Sigmoid colon (tissue), 7 donors: ENCODE data around the gene SFRP2. TPM values are rescaled to one million over a fixed set of nuclear protein-coding genes. Genes with fewer than 3 reads are reported as not detected.

ENCODE experiments used
- DNase-seq: peaks from one replicate; pipeline ENCODE4 v3.0.0-alpha.2; 2019
- H3K27ac ChIP-seq, 4 donors: fragments of 200-600 bp; sonication (generic); one replicate each; pipeline ENCODE4 v1.5.1; 2016 to 2019; ENCODE audit warnings: mild to moderate bottlenecking in 1 of 4
- H3K27me3 ChIP-seq, 3 donors: fragments of 200-600 bp; sonication (generic); one replicate each; pipeline ENCODE4 v1.5.1; 2019; ENCODE audit warnings: mild to moderate bottlenecking in 1 of 3
- H3K36me3 ChIP-seq, 4 donors: fragments of 200-600 bp; sonication (generic); one replicate each; pipeline ENCODE4 v1.5.1; 2016 to 2019
- H3K4me1 ChIP-seq, 4 donors: fragments of 200-600 bp; sonication (generic); one replicate each; pipeline ENCODE4 v1.5.1; 2017 to 2019
- H3K4me3 ChIP-seq, 4 donors: fragments of 200-600 bp; sonication (generic); one replicate each; pipeline ENCODE4 v1.5.1; 2017 to 2019; ENCODE audit warnings: mild to moderate bottlenecking in 2 of 4, moderate library complexity in 1 of 4
- H3K9me3 ChIP-seq, 4 donors: fragments of 200-600 bp in 3 of 4; sonication (generic) in 3 of 4; one replicate each; pipeline versions ENCODE4 v1.5.1 to v1.6.1; 2013 to 2019
- CTCF ChIP-seq, 4 experiments: fragments of 450-650 bp in 3 of 4; fragments of 200-600 bp in 1 of 4; IDR thresholded peaks; one replicate each; pipeline ENCODE4 v1.5.1; 2016 to 2019; ENCODE audit warnings: antibody characterized with exemption in 4 of 4, mild to moderate bottlenecking in 3 of 4, moderate library complexity in 2 of 4
- EP300 ChIP-seq, 4 donors: sonication (generic); formaldehyde crosslinking; IDR thresholded peaks; one replicate each; pipeline ENCODE4 v1.6.1; 2017; ENCODE audit warnings: antibody characterized with exemption in 4 of 4
- POLR2A ChIP-seq, 2 donors: fragments of 450-650 bp; IDR thresholded peaks; one replicate each; pipeline ENCODE4 v1.6.1; 2016; ENCODE audit warnings: antibody characterized with exemption in 2 of 2, mild to moderate bottlenecking in 2 of 2, moderate library complexity in 2 of 2
- POLR2AphosphoS5 ChIP-seq, 4 donors: sonication (generic); formaldehyde crosslinking; IDR thresholded peaks; one replicate each; pipeline ENCODE4 v1.6.1; 2017; ENCODE audit warnings: antibody characterized with exemption in 4 of 4
- WGBS, 2 donors: extraction: QIAGEN DNeasy Blood & Tissue Kit; methylation state at CpG; one replicate each; pipeline ENCODE4 v1.1.7; 2013; 5-methylcytosine and 5-hydroxymethylcytosine counted together
- intact Hi-C: fragments of 100-400 bp; cut with DNase I; formaldehyde crosslinking; loops from one replicate; pipeline ENCODE4 v1.15.1; 2023
- polyA plus RNA-seq, 3 donors: library from polyadenylated mRNA; stranded (reverse); fragments of 200-250 nt; gene quantifications; one replicate each; pipeline ENCODE4 v1.2.3, GENCODE V29; 2013
- total RNA-seq, 4 donors: library from RNA; depleted of rRNA; stranded (reverse); fragments of >200 nt; gene quantifications; one replicate each; pipeline ENCODE4 v1.1.0, GENCODE V29; 2016
- donor health status: healthy with polysubstance abuse.
- donor health status: Bipolar disorder and iron deficiency.
- donor health status: healthy.

Gene SFRP2
- total and polyA plus RNA-seq, 7 donors = 2.0 to 64.8 (median 25.4) TPM; not detected in 1

- no peak for DNase-seq
- Histone ChIP-seq H3K9me3 (no peaks in the 10 kb centered on the region), H3K27ac (no peak overlapping the region), H3K4me3 (no peak overlapping the region), H3K36me3 (no peaks in the 10 kb centered on the region), H3K27me3 (no peaks in the 10 kb centered on the region), H3K4me1 (no peaks in the 10 kb centered on the region)
- intact Hi-C loops = no loop called here
- 54 to 77% methylated on average over 9 of the region's 9 CpGs for WGBS, 2 donors
- TF ChIP-seq POLR2AphosphoS5 (IDR thresholded peaks at IDR 0.05) (no peak), CTCF (IDR thresholded peaks at IDR 0.05) (no peak), POLR2A (IDR thresholded peaks at IDR 0.05) (no peak)
Observed at GRCh38 chr4:153809916-153810810, 21.3 kb upstream of the SFRP2 start.

DNA sequence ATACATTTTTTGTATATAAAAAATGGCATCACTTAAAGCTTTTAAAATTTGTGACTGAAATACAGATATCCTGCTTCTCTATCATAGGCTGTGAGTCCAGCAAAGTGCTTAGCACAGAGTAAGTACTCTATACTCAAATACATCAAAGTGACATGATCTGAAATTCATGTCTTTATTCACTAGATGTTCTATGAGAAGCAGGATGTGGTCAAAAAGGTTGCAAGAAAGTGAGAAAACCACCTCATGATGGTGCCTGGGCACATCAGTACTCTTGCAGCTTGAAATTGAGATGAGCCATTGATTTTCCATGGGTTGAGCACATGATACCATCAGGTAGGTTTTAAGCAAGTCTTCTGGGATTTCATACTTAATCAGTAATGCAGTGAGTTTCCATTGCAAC, 20.4 kb upstream of the SFRP2 start:
- no peak for DNase-seq
- Histone ChIP-seq H3K27ac (no peak overlapping the region), H3K4me3 (no peak overlapping the region), H3K36me3 (no peaks in the 10 kb centered on the region), H3K4me1 (no peaks in the 10 kb centered on the region), H3K9me3 (no peaks in the 10 kb centered on the region), H3K27me3 (no peaks in the 10 kb centered on the region)
- intact Hi-C loops = no loop called here
- TF ChIP-seq POLR2AphosphoS5 (IDR thresholded peaks at IDR 0.05) (no peak), CTCF (IDR thresholded peaks at IDR 0.05) (no peak)

GRCh38 chr4:153808175-153808574, 19.3 kb upstream of the SFRP2 start:
- no peaks in the 10 kb centered on the region for H3K36me3 ChIP-seq
- H3K4me3 ChIP-seq = no peak overlapping the region
- no peak overlapping the region for H3K27ac ChIP-seq
- TF ChIP-seq CTCF (IDR thresholded peaks at IDR 0.05) = no peak
- no peak for TF ChIP-seq EP300 (IDR thresholded peaks at IDR 0.05)
- no peak for TF ChIP-seq POLR2AphosphoS5 (IDR thresholded peaks at IDR 0.05)
- DNase-seq = no peak
- WGBS, 2 donors = 10 to 49% methylated on average over 1 of the region's 1 CpG
- no peaks in the 10 kb centered on the region for H3K4me1 ChIP-seq
- intact Hi-C loops = no loop called here
- H3K9me3 ChIP-seq = no peaks in the 10 kb centered on the region
- H3K27me3 ChIP-seq = no peaks in the 10 kb centered on the region

DNA sequence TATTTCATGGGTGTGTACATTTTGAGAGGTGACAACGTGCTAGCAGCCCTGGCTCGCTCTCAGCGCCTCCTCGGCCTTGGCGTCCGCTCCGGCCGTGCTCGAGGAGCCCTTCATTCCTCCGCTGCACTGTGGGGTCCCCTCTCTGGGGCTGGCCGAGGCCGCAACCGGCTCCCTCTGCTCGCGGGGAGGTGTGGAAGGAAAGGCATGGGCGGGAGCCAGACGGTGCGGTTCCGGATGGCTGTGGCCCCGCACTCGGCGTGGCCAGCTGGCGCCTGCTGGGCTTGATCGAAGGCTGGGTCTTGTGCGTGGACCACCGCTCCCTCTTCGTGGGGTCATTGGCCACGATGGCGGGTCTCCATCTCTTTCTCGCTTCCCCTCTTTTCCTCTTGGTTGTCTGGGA, 17.2 kb upstream of the SFRP2 start:
- Histone ChIP-seq H3K4me3 (no peak overlapping the region), H3K27ac (no peak overlapping the region), H3K27me3 (no peaks in the 10 kb centered on the region), H3K36me3 (no peaks in the 10 kb centered on the region), H3K4me1 (no peaks in the 10 kb centered on the region), H3K9me3 (no peaks in the 10 kb centered on the region)
- DNase-seq = no peak
- intact Hi-C loops = no loop called here
- TF ChIP-seq POLR2AphosphoS5 (IDR thresholded peaks at IDR 0.05) = no peak
- no peak for TF ChIP-seq EP300 (IDR thresholded peaks at IDR 0.05)
- no peak for TF ChIP-seq POLR2A (IDR thresholded peaks at IDR 0.05)
- no peak for TF ChIP-seq CTCF (IDR thresholded peaks at IDR 0.05)
- 92% methylated on average over 30 of the region's 30 CpGs for WGBS, 2 donors

DNA sequence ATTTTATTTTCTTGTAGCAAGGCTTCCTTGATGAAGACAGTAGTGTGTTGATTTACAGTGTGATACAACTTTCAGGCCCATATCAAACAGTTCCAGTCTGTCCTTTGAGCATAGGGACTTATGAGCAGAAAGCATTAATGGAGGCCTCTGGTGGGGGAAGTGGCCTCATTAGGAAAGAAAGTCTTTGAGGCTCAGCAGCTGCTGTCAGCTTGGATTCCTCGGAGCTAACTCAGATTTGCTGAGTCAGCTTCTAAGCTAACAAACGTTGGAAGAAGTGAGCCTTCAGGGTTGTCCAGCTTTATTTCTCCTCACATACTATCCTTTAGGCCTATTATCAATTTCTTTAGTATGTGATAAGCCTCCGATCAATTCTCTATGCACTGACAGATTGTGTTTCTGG, 15.8 kb upstream of the SFRP2 start:
- TF ChIP-seq POLR2A (IDR thresholded peaks at IDR 0.05) (no peak), CTCF (IDR thresholded peaks at IDR 0.05) (no peak), POLR2AphosphoS5 (IDR thresholded peaks at IDR 0.05) (no peak), EP300 (IDR thresholded peaks at IDR 0.05) (no peak)
- Histone ChIP-seq H3K27me3 (no peaks in the 10 kb centered on the region), H3K9me3 (no peaks in the 10 kb centered on the region), H3K36me3 (no peaks in the 10 kb centered on the region), H3K4me3 (no peak overlapping the region), H3K4me1 (no peaks in the 10 kb centered on the region), H3K27ac (no peak overlapping the region)
- DNase-seq = no peak
- intact Hi-C loops = no loop called here
- WGBS, 2 donors = 36 to 38% methylated on average over 3 of the region's 3 CpGs
